GM15510 (cell line): Measurements from ENCODE around the gene HCFC1.

Experiments used
- POLR2A ChIP-seq: IDR thresholded peaks from 3 replicates; pipeline ENCODE4 v1.6.1; 2011; ENCODE audit warnings: borderline replicate concordance; ENCODE audit not compliant: insufficient read length; ENCODE audit errors: extremely low read depth

Gene HCFC1

DNA sequence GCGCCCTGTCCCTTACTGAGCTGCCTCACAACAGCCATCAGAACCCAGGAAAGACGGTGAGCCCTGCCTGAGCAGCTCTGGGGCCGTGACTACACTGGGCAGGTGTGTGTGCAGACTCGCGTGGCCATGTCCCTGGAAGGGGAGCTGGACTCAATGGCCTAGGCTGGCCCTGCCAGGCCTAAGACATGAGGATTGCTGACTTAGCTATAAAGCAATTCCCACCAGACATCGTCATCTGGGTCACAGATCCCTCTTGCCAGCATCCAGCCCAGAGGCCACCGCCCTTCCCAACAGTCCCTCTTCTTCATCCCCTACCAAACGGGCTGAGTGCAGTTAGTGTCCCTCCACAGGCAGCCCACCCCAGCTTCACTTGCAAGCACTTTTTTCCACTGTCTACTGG is 40.5 kb downstream of the HCFC1 start:
- no peak for TF ChIP-seq POLR2A

- no peak for TF ChIP-seq POLR2A
These were observed 41.4 kb downstream of the HCFC1 start for GRCh38 chrX:153930011-153930910.

GRCh38 chrX:153929576-153929975 is 42.0 kb downstream of the HCFC1 start:
- TF ChIP-seq POLR2A, result no peak

DNA sequence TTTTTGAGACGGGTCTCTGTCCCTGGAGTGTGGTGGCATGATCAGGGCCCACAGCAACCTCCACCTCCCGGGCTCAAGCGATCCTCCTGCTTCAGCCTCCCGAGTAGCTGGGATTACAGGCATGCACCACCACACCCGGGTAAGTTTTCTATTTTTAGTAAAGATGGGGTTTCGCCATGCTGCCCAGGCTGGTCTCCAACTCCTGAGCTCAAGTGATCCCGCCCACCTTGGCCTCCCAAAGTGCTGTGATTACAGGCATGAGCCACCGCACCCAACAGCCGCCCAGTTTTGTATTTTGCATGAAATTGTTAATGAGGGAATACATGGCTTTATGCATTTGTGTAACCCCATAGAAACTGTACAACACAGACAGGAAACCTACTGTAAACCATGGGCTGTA is 42.8 kb downstream of the HCFC1 start:
- TF ChIP-seq POLR2A, result no peak

GRCh38 chrX:153927922-153928760 is 43.5 kb downstream of the HCFC1 start:
- peak; percentile 69 for TF ChIP-seq POLR2A

- no peak for TF ChIP-seq POLR2A
These were observed 44.0 kb downstream of the HCFC1 start for GRCh38 chrX:153927672-153927921.

DNA sequence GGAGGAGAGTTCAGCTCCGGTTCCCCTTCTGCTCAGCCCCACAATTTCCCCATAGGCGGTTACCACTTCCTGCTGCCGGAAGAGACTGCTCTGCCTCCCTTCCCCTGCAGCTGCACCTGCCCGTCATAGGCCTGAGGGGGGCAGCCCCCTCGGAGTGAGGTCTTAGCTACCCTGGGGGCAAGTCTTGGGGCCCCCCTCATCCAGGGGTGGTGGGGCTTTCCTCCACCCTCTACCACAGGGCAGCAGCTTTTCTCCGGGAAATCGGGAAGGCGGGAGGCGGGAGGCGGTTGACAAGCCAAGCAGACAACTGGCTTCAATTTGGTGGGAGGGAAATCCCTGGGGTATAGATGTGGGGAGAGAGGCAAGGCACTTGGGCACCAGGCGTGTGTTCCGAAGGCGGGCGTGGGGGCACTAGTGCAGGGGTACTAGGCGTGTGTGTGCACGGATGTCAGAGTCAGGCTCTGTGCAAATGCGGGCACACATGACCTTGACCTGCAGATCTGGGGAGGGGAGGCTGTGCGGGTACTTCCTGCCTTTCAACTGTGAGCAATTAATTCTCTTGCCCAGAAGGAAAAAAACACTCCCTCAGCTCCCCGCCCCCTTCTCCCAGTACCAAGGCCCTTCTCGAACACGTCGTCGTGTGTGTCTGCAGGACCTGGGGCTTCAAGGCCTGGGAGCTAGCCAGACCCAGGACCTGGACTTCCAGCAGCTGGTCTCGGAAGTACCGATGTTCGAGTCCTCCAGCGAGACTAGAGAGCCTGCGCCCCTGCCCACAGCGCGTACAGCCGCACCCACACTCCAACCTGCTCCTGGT is 44.6 kb downstream of the HCFC1 start:
- peak; percentile 53 for TF ChIP-seq POLR2A

DNA sequence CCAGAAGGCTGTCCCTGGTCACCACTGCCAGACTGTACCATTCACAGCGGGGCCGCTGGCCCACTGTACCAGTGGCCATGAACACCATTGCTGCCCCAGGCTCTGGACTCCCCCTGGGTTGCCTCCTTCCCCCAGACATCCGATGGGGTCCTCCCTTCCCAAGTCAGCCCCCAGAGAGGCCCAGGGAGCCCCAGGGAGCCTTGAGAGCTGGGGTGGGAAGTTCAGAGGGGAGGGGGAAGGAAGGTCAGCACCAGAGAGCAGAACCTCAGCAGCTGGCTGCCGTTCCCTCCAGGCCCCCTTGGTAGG is 45.1 kb downstream of the HCFC1 start:
- no peak for TF ChIP-seq POLR2A

GRCh38 chrX:153925739-153926551 is 45.7 kb downstream of the HCFC1 start, which contains the start of gene ARHGAP4:
ARHGAP4 (minus strand) TSS chrX:153926264; CDS start chrX:153926202, 62 bp downstream.
- peak; percentile 57 for TF ChIP-seq POLR2A

DNA sequence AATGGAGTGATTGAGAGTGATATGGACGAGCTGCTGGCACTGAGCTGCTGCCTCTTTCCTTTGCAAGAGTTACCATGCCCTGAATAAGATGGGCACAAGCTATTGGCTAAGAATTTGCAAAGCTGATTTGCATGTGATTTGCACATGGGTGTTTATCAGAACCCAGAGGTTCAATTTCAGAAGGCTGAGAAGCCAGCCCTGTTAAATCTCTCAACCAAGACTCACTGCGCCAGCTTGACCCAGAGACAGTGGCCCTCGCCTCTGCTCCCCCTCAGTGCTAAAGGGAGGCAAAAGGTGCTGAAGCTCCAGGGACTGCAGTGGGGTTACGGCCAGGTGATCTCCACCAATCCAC is 46.3 kb downstream of the HCFC1 start:
- TF ChIP-seq POLR2A, result peak; percentile 94

DNA sequence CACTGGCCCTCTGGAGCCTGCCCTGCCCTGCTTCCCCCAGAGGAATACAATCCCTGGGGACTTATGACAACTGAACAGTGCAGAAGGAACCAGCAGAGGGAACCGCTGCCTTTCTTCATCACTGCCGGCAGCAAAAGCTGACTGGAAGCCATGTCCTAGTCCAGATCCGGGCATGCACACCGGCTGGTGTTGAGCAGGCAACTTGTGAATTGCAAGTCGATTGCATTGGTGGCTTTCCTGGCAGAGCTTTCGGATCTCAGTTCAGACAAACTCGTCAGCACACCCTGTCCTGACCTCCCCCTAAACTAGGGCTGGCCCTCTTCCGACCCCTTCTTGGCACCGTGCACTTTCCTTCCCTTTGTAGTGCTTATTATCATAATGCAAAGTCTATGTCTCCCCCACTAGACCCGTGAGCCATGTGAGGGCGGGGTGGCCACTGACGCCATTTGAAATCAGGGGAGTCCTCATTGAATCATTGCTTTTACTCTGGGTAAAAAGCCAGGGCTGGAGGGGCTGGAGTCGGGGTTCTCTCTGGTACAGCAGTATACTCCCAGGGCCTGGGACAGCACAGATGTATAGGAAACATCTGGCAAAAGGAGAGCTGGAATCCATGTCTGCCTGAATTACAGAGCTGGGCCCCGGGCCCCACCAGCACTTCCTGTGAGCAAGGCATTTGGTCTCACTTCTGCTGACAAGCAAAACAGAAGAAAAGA is 47.3 kb downstream of the HCFC1 start:
- TF ChIP-seq POLR2A, result no peak

DNA sequence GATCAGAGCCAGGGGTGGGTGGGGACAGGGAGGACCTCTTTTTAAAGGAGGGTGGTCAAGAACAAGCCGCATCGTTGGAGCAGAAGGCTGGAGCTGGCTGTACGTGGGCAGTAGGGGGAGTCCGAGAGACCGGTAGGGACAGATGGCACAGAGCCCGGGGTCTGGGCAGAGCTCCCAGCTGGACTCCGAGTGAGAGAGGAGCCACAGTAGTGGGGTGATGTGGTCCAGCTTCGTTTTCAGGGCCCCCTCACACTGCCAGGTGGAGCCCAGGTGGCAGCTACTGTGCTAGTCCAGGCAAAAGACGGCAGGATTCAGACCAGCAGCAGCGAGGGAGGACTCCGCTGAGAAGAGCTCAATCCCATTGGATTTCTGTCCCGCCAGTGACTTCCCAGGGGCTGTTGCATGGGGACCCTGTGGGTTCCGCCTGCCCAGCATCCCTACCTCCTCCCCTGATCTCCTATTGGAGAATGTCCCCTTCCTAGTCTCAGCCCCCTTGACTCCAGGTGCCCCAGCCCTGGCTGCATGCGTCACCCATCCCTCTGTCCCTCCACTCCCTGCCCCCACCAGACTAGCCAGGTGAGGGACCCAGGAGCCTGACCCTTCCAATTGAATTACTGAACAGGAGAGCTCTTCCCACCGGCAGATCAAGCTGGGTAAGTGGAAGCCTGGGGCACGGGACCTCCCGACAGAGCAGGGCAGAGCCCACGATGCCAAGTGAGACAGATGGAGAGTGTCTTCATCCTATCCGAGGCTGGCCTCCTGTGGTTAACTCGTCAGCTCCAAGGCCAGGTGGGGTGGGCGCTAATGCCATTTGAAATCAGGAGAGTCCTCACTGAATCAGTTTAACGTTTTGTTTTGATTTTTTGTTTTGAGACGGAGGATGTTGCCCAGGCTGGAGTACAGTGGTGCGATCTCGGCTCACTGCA is 48.4 kb downstream of the HCFC1 start:
- TF ChIP-seq POLR2A, result no peak
